ENCODE measurements around the gene EPN1.

EPN1 gene

DNA sequence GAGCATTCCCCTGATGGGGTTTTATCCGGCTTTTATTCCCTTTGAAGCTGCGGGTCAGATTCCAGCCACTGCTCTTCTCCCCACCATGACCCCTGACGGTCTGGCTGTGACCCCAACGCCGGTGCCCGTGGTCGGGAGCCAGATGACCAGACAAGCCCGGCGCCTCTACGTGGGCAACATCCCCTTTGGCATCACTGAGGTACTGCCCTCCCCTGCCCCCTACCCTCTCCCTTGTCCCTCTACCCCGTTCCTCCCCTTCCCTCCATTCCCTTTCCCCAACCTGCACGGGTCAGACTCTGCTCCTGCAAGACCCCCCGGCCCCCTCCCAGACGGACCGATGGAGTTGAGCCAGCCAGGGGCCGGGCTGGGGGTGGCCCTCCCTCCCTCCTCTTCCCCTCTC is 14.0 kb upstream of the EPN1 start:
- no peak for DNase-seq (ENCODE audit: low read depth)

DNA sequence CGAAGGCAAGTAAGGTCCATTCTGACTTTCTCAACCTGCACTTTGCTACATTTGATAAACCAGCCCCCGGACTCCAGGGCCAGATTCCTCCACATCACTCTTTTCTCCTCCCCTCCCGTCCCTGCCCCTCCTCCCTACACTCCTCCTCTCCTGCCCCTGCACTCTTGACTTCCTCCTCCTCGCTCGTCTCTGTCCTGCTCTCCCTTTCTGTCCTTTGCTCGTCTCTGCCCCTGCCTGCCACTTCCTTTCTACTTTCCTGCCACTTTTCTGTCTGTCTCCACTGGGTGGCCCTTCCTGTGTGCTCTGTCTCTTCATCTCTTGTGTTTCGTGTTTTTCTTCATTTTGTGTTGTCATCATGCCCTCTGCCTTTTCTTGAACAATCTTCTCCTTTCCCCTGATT is 13.2 kb upstream of the EPN1 start:
- no peak for DNase-seq (ENCODE audit: low read depth)

DNA sequence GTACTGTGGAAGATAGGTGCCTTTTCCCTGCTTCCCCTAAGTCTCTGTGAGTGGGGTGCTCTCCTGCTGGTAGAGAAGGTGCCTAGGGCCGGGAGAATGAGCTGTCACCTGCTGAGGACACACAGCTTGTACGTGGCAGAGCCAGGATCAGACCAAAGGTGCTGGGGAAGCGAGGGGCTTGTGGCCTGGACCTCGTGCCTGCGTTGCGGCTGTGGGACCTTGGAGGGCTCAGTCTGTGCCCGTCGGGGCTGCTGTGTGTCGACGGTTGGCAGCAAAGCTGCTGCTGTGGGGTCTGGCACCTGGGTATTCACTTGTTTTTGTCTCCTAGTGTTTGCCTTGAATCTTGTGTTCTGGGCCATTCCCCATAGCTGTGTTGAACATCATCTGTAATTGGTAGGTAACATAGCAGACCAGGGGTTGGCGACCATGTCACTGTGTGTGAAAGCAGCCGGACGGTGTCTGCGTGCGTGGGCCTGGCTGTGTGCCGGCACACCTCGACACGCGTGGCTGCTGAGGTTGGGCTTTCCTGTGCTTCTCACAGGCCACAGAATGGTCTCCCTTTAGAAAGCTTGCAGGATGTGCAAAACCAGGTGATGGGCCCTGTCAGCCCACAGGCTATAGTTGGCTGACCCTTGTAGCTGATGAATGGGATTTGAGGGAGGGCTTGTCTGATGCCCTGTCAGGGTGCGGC is 11.0 kb upstream of the EPN1 start:
- no peak for DNase-seq (ENCODE audit: low read depth)

DNA sequence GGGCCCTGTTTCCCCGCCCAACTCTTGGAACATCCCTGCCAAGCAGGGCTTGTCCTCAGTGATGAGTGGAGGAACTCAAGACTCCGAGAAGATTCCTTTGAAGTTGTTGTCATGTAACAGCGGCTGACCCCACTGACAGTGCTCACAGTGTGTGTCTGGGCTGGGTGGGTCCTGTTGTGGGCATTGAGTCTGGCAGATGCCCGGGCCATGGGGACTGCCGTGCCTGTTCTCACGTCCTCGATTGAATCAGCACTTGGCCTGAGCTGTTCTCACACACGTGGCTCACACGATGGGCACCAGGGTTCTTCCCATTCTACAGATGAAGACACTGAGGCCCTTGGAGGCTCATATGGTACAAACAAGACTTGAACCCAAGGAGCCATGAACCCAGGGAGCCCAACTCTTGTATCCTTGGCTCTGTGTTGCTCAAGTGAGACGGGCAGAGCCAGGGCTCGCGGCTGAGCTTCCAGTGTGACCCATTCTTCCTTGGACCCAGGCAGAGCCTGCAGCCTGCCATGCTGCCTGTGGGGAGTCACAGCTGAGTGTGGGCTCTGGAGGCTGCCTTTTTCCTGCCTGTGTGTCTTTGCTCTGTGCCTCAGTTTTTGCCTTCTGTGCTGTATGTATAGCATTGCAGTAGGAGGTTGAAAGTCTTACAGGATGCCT is 8.6 kb upstream of the EPN1 start:
- DNase-seq (ENCODE audit: low read depth): no peak

DNA sequence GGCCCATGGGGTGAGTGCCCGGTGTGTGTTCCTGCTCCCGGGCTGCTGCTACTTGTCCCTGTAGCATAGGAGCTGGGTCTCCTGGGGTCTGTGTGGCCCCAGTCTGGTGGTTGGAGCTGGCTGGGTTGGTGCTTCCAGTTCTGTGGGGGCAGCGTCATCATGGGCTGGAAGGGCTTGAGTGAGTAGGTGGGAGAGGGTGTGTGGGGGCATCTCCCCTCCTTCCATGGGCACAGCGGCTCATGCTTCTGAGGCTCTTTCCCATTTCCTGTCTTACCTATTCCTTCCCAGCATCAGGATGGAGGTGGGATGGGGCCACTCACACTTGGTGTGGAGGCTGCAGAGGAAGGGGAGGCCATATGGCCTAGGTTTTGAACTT is 8.0 kb upstream of the EPN1 start:
- DNase-seq (ENCODE audit: low read depth): no peak

DNA sequence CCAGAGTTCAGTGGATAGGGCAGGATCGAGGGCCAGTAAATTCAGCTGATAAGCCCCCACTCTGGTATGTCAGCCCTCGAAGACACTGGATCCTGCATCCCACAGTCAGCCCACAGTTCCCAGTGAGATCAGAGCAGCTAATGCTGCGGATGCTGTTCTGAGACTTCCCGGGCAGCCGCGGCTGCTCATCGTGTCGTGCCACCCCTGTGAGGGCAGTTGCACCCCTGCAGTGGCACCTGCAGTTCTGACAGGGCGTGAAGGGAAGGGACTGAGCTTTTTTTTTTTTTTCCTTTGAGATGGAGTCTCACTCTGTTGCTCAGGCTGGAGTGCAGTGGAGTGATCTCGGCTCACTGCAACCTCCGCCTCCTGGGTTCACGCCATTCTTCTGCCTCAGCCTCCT is 7.5 kb upstream of the EPN1 start:
- DNase-seq (ENCODE audit: low read depth): no peak

DNA sequence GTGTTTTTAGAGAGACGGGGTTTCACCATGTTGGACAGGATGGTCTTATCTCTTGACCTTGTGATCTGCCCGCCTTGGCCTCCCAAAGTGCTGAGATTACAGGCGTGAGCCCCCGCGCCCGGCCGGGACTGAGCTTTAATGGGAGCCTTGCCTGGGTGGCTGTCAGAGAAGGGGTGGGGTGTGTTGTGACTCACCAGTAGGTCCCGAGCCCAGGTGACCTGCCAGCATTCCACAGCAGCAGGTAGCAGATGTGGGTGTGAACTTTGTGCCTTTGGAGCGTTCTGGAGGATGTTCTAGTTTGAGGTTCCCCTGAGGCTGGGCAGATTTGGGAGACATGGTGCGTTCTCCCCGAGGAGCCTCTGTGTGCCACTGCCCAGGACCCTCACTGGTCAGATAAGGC is 7.1 kb upstream of the EPN1 start:
- no peak for DNase-seq (ENCODE audit: low read depth)

DNA sequence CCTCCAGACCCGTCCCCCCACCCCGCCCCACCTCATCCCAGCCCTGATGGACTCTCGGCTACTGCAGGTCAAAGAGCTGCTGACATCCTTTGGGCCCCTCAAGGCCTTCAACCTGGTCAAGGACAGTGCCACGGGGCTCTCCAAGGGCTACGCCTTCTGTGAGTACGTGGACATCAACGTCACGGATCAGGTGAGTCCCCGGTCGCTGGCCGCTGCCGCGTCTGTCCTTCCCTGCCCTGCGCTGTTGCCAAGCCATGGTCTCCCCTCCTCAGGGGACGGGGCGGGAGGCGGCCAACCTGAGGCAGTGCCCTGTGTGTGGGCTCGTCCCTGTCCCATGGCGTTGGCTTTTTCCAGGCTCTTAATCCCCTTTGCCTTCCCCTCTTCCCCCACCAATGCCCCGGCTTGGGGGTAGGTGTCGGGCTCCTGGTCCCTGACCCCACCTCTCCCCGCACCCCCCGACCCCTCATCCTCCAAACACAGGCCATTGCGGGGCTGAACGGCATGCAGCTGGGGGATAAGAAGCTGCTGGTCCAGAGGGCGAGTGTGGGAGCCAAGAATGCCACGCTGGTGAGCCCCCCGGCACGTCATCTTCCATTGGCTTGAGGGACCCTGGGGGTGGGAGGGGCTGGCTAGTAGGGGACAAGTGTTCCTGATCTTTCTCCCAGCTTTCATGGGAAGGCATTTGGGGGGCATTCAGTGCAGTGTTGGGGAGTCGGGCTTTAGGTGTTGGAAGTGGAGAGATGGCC is 6.2 kb upstream of the EPN1 start:
- no peak for DNase-seq (ENCODE audit: low read depth)

DNA sequence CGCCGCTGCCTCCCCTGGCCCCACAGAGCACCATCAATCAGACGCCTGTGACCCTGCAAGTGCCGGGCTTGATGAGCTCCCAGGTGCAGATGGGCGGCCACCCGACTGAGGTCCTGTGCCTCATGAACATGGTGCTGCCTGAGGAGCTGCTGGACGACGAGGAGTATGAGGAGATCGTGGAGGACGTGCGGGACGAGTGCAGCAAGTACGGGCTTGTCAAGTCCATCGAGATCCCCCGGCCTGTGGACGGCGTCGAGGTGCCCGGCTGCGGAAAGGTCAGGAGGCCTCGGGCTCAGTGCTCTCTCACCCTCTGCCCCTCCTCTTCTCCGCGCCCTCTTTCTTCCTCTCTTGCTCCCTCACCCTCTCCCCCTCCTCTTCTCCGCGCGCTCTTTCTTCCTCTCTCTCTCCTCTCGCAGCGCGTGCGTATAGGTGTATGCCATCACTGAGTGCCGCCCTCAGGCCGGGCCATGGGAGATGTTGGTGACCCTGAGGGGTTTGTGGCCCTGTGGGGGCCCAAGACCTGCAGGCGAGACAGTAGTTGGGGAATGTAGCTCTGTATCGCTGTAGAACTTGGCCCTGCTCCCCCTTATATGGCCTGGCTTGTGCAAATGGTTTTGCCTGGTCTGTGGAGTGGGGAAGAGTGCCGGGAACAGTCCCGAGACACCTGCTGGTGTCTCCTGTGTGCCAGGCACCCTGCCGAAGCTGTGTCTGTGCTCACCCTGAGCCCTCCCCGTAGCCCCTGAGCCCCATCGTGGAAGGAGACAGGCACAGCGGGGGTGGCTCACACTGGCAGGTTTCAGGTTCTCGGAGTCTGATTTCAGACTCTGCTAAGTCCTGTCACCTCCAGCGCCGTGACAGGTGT is 5.4 kb upstream of the EPN1 start:
- DNase-seq (ENCODE audit: low read depth): no peak

DNA sequence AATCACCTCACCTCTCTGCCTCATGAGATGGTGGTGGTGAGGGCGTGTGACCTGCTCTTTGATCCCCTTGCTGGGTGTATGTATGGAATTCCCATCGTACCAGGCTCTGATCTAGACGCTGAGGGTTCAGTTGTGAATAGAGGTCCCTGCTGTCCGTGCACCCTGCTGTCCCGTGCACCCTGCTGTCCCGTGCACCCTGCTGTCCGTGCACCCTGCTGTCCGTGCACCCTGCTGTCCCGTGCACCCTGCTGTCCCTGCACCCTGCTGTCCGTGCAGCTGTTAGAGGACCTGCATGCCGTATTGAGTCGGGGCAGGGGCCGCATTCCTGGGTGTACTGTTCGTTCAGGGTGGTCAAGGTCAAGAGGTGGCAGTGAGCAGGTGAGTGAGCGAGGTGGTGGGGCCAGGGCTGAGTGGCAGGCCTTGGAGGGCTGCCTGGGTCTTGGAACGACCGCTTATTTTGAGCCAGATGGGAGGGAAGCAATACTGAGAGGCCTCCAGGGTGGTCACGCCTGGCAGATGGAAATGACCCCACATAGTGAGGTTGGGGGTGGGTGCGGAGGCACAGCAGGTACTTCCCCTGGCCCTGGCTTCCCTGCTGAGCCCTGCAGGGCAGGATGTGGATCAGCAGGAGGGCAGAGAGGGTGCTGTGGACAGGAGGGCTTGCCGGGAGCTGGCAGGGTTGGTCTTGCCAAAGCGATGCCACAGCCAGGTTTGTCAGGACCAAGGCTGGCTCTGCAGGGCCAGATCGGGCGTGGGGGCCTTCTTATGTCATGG is 4.6 kb upstream of the EPN1 start:
- no peak for DNase-seq (ENCODE audit: low read depth)

DNA sequence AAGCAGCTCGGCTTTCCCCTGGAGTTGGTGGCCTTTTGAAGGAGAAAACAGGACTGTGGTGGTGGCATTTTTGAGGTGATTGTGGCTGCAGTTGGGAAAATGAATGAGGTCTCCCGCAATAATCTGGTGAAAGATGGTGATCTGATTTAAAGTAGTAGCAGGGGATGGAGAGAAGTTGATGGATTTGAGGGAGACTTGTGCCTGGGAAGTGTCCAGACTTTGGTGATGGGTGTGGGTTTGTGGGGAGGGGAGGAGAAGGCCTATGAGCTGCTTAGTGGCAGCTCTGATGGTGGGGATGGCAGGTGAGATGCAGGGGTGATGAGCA is 4.0 kb upstream of the EPN1 start:
- no peak for DNase-seq (ENCODE audit: low read depth)

DNA sequence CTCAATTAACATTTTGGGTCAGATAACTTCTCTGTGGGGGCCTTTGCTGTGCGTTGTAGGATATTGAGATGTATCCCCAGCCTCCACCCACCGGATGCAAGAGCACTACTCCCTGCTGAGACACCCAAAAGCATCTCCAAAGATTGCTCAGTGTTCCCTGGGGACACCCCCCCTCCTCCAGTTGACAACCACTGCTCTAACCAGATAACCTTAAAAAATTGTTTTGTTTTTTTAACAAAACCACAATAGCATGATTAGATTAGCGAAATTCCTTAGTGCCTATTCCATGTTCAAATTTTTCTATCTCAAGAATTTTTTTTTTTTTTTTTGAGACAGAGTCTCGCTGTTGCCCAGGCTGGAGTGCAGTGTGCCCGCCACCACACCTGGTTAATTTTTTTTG is 2.6 kb upstream of the EPN1 start:
- no peak for DNase-seq (ENCODE audit: low read depth)

DNA sequence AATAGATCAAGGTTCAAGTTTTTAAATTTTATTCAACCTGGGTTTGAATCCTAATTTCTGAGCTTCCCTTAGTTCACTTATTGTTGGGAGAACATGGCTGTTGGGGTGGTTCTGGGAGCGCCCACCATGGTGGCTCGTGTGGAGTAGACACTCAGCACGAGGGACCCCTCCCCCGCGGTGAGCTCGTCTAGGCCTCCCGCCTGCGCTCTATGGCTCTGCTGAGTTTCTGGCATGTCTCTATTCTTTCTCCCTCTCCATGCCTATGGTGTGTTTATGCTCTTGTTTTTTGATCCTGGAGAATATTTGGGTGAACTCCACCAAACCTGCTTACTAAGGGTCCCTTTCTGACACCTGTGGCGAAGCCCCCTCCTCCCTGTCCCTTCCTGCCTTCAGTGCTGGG is 1.6 kb upstream of the EPN1 start:
- no peak for DNase-seq (ENCODE audit: low read depth)

DNA sequence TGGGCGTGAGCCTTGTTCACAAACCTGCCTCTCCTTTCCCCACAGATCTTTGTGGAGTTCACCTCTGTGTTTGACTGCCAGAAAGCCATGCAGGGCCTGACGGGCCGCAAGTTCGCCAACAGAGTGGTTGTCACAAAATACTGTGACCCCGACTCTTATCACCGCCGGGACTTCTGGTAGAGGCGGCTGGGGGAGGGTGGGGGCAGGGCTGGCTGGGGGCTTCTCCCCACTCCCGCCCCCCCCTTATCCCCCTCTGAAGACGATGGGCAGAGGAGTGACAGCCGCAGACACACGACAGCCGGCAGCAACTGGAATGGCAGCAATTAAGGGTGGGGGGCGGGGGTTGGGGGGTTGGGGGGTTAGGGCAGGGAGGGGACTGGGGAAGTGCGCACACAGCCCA is 1.1 kb upstream of the EPN1 start:
- DNase-seq (ENCODE audit: low read depth): no peak

DNA sequence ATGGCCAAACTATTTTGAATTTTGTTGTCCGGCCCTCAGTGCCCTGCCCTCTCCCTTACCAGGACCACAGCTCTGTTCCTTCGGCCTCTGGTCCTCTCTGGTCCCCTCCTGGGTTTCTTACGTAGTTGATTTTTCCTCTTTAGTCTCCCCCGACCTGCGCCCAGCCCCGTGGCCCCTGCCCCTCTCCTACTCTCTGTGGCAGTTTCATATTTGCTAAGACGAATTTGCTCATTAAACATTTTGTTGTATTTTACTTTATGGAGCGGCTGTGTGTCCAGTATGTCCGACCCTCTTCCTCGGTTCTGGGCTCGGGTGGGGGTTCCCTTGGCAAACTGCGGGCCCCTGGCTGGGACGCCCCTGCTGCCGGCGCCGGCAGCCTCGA is 576 bp upstream of the EPN1 start:
- no peak for DNase-seq (ENCODE audit: low read depth)

DNA sequence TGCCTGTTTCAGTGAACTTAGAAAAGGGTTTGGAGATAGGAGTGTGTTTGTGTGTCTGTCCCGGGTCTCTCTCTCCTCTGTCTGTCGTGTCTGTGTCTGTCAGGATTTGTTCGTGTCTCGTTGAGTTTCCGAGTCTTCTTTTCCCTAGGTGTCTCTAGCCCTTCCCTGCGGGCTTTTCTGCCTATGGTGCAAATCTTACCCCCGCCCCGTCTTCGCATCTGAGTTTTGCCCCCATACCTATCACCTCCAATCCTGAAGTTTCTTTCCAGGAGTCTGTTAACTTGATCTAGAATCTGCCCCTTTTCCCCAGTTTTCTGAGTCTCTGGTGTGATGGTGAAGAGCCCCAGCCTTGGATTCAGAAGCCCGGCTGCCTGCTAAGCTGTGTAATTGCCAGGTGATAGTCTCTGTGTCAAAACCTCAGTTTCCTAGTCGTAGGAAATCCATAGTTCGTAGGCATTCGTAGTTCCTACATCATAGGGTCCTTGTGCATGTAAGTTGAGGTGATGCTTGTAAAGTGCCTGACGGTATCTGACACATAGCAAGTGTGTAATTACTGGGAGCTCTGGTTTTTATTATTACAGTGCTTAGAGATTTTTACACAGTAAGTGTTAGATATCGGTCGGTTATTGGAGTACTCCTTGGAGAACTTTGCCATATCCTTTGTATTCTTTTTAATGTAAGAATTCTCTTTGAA is 782 bp downstream of the EPN1 start:
- no peak for DNase-seq (ENCODE audit: low read depth)

DNA sequence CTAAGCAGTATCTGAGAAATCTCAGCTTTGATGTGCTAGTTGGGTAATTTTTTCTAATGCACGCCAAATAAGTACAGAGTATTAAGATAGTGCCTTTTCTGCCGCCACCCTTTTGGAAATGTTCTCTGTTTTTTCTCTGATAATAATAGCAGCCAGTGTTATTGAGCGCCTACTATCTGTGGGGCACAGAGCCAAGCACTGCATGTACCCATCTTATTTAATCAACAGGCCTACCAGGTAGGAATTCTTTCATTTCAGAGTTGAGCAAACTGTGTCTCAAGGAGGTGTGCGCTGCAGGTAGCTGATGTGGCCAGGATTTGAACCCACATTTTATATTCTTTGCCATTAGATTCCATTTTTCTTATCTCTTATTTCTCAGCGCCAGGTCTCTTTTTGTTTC is 1.4 kb downstream of the EPN1 start:
- no peak for DNase-seq (ENCODE audit: low read depth)

DNA sequence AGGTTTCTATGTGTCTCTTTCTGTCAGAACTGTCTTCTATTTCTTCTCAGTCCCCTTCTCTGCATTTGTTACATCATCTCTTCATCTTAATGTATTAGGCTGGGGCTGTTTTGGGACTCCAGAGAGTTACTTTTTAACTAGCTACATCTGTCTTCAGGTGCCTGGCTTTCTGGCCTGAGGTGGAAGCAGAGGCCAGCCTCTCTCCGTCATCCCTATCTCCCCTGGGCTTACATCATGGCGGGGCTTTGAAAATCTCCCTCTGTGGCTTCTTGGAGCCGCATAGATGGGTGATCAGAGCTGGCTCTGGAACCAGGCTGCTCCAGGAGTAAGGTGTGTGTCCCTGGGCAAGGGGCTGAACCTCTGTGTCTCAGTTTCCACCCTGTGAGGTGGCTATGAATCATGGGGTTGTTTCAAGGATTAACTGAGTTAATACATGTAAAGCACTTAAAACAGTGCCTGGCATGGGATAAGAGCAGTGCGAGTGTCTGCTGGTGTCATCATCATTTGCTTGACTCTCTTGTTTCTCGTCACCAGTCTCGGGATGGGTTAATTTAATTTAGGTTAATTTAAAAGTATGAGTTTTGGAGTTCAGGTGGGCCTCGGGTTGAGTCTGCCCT is 2.0 kb downstream of the EPN1 start:
- DNase-seq (ENCODE audit: low read depth): no peak

DNA sequence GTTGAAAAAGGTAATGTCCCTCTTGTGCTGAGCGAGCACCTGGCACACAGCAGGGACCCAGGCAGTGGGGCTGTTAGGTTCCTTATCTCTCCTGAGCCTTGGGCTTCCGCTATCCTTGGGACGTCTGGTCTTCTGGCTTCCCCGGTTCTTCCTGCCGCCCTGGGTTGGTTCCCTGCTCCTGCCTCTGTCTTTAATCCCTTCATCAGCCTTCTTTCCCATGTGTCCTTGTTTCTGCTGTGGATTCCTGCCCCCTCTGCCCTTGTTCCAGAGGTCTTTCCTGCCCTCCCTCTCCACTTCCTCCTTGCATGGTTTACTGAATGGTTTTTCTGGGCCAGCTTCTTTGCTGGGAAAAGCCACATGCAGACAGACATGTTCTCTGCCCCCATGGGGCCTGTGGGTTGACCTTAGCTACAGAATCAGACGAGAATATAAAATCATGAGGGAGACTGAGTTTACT is 2.6 kb downstream of the EPN1 start:
- DNase-seq (ENCODE audit: low read depth): no peak

DNA sequence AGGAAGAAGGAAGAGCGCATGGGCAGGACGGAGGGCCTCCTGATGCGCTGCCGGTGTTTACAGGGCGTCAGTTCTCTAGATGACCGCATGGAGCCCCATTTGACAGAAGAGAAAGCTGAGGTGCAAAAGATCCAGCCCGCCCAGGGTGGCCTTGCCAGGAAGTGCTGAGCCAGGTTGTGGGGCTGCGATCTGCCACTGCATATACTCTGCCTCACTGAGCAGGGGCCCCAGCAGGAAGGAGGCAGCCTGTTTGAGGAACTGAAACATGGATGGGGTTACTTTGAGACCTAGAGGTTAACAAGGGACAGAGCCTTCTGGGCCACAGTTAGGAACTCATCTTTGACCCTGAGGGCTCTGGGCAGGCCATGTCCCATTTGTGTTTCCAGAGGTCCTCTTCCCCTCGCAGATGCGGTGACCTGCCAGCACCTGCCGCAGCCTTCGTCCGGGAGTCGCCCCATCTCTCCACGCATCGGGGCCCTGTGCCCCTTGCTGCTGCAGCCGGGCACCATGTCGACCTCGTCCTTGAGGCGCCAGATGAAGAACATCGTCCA is 3.2 kb downstream of the EPN1 start:
- no peak for DNase-seq (ENCODE audit: low read depth)
